ENCODE measurements around the gene TRABD. TPM values are rescaled to one million over a fixed set of nuclear protein-coding genes. Genes with fewer than 3 reads are reported as not detected.
A peak's percentile ranks its signal among the peaks of the same experiment; 100 is the strongest.
"Not testable (repeated sequence)": the region's sequence is repeated elsewhere in the genome, so short reads cannot be mapped to it uniquely, and the experiment has no call there.

Gene TRABD
- total RNA-seq, 1 donor from 2014 or later = 11.3 TPM

DNA sequence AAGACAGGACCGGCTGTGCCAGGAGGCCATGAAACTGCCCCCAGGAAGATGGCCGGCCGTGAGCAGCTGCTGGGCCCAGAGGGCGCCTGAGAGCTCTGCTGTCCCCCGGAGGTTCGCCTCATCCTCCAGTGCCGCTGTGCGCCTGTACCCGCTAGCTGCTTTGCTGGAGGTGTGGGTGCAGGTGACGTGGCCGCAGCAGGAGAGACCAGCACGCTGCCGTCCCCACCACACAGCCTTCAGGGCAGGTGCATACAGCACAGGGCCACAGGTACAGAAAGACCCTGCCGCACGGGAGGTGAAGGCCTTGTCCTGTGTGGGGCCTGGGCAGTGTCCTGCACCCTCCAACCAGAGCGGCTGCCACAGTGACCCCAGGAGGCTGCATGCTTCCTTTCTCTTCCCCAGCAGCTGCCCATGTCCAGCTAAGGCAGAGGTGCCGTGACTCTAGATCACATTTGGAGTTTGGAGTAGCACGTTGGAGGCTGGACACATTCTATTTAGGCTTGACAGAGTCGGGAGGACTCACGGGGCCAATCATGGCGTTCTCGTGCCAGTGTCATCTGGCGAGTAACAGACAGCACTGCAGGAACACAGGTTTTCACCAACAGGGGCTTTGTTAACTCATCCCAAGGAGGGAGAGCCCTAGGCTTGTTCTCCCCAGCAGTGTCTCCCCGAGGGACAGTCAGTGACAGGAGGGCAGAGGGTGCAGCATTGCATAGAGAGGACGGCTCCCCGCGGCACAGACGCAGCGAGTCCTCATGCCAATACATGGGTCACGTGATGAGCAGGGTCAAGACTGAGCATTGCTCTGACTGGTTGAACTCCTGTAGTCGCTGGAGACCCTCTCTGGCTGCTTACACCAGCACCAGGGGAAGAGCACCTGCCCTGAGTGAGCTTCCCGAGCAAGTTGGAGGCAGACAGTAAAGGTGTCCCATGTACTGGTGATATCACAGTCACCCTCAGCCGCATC is 33.9 kb upstream of the TRABD start:
- DNase-seq (ENCODE audit: low read depth in 2 of 2) = no peak

DNA sequence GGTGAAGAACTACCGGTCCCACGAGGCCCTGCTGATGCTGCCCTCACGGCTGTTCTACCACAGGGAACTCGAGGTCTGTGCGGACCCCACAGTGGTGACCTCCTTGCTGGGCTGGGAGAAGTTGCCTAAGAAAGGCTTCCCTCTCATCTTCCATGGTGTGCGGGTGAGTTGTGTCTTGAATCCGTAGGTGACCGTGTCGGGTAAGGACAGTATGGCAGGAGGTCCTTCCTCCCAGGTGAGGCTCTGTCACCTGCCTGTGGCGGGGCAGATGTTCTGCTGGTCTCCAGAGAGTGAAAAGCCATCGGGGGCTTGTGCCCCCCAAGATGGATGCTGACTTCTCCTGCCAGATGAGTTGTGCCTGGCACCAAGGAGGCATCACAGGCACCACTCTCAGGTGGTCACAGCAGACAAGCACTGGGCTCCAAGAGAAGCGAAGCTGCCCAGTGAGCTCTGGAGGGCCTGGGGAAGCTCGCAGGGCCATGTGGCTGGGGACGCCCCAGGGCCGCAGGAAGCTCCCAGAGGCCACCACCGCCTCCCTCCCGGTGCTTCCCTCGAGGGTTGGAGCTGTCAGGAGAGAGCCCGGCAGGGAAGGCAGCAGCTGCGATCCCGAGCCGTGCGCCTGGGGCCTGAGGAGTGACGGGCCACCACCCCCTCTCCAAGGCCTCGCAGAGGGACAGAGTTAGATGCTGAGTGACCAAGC is 32.5 kb upstream of the TRABD start:
- no peak for DNase-seq (ENCODE audit: low read depth in 2 of 2)

DNA sequence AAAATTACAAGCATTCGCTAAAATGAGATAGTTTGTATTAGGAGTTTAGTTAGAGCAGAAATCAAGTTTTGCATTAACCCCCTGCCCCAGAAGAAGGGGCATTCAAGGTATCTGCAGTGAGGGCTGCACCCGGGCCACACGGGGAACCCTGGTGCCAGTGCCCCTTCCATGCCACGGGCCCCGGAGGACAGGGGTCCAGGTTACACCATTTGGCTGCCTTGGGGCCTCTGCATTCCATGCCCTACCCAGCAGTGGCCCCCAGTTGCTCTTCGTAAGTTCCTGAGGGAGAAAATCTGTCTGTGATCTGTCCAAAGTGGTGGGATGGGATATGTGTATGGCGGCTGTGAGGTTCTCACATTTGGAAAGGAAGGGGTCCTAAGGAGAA is 32.0 kb upstream of the TRABD start:
- DNase-seq (ENCODE audit: low read depth in 2 of 2) = no peak

DNA sequence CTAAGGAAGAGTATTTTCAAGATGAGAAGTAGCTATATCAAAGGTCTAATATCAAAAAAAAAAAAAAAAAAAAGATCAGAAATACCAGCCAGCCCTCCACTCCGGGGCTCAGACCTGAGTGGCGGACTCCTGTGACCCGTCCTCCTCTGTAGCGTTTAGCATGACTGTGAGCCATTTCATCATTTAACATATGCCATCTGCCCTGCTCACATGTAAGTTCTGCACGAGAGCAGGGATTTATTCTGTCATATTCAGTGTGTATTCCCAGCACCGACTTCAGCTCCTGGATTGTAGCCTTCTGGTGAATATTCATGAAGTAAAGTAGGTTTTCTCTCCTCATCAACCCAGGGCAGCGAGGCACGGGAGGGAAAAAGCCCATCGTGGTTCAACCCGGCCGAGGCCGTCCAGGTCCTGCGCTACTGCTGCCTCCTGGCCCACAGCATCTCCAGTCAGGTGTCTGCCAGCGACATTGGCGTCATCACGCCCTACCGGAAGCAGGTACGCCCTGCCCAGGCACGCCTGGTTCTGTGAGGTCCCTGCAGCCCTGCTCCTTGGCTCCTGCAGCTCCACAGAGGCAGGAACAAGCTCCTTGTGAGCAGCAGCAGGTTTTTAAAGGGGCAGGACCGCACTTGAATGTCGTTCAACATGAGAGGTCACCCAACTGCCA is 27.9 kb upstream of the TRABD start:
- DNase-seq (ENCODE audit: low read depth in 2 of 2) = no peak

DNA sequence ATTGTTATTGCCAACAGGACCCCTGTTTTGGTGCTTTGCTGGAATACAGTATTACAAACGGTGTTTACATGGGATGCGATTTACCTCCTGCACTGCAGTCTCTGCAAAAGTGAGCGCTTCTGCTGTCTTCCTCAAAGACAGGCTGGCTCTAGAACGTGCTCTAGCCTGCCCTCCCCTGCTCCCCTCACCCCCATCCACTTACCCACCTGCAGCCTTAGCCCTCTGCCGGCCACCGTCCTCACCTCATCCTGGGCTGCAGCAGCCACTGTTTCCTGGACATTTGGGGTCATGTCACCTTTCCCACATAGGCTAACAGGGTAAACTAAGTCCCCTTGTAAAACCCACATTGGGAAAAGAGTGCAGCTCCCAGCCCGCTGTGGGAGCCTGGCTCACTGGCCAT is 24.8 kb upstream of the TRABD start:
- no peak for DNase-seq (ENCODE audit: low read depth in 2 of 2)

GRCh38 chr22:50161508-50162390 is 24.0 kb upstream of the TRABD start:
- DNase-seq (ENCODE audit: low read depth in 2 of 2) = no peak

GRCh38 chr22:50162391-50162956 is 23.2 kb upstream of the TRABD start:
- no peak for DNase-seq (ENCODE audit: low read depth in 2 of 2)

GRCh38 chr22:50165436-50166123 is 20.1 kb upstream of the TRABD start:
- DNase-seq (ENCODE audit: low read depth in 2 of 2) = no peak

GRCh38 chr22:50167689-50168489 is 17.8 kb upstream of the TRABD start:
- DNase-seq (ENCODE audit: low read depth in 2 of 2) = no peak

DNA sequence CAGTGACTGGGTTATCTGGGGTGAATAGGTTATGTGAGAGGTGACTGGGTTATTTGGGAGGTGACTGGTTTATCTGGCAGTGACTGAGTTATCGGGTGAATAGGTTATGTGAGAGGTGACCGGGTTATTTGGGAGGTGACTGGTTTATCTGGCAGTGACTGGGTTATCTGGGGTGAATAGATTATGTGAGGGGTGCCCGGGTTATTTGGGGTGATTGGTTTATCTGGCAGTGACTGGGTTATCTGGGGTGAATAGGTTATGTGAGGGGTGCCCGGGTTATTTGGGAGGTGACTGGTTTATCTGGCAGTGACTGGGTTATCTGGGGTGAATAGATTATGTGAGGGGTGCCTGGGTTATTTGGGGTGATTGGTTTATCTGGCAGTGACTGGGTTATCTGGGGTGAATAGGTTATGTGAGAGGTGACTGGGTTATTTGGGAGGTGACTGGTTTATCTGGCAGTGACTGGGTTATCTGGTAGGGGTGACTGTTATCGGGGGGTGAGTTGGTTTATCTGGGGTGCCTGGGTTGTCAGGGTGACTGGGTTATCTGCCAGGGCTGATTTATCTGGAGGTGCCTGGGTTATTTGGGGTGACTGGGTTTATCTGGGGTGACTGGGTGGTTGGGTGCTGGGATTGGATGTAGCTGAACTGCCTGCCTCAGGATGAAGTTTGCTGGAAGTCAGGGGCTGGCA is 17.1 kb upstream of the TRABD start:
- not testable (repeated sequence) for DNase-seq (ENCODE audit: low read depth in 2 of 2)

GRCh38 chr22:50169181-50169759 is 16.4 kb upstream of the TRABD start:
- DNase-seq (ENCODE audit: low read depth in 2 of 2) = no peak

GRCh38 chr22:50169774-50170341 is 15.9 kb upstream of the TRABD start:
- DNase-seq (ENCODE audit: low read depth in 2 of 2) = peak in 1 of 2 donors; percentile 60

- DNase-seq (ENCODE audit: low read depth in 2 of 2) = peak; percentile 24 to 48
Observed at GRCh38 chr22:50170453-50171318, 15.0 kb upstream of the TRABD start, which contains the start of gene PANX2. PANX2 (plus strand) TSS chr22:50170731; CDS start chr22:50170731, 0 bp downstream.

DNA sequence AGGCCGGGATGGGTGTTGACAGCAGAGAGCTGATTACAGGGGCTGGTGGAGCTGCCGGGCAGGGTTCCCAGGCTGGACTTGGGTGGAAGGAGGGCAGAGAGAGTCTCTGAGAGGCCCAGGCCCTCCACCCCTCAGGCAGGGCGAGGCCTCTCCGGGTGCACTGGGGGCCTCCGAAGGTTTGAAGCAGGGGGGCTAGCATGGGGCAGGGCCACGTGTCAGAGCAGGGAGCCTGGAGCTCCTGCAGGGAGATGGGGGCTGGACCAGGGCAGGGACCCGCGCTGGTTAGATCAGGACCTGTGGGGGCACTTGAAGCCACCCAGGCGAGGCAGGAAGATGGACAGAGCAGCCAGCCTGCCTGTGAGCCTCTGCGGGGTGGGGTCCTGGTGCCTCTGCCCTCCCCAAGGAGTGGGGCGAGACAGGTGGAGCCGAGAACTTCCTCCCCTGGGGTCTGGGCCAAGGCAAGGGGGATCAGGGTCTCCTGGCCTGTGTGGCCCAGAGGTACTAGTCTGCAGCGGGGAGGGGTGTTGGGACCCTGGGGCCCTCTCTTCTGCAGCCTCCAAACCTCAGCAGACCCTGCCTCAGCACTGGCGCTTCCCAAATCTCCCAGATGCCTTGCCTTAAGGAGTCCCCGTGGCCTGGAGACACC is 14.3 kb upstream of the TRABD start:
- no peak for DNase-seq (ENCODE audit: low read depth in 2 of 2)

DNA sequence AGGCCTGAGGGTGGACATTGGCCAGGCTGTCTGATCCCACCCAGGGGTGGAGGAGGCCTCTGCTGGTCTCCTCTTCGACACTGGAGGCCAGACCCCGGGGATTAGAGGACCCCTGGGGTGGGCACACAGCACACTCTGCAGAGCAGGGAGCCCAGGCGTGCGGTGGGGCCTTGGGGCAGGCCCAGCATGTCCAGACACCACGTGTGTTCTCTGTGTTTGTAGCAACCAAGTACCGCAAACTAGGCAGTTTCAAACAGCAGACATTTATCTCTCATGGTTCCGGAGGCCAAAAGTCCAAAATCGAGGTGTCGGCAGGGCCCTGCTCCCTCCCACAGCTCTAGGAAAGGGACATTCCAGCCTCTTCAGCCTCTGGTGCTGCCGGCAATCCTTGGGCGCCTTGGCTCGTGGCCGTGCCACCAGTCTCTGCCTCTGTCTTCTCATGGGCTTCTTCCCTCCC is 13.7 kb upstream of the TRABD start:
- no peak for DNase-seq (ENCODE audit: low read depth in 2 of 2)

DNA sequence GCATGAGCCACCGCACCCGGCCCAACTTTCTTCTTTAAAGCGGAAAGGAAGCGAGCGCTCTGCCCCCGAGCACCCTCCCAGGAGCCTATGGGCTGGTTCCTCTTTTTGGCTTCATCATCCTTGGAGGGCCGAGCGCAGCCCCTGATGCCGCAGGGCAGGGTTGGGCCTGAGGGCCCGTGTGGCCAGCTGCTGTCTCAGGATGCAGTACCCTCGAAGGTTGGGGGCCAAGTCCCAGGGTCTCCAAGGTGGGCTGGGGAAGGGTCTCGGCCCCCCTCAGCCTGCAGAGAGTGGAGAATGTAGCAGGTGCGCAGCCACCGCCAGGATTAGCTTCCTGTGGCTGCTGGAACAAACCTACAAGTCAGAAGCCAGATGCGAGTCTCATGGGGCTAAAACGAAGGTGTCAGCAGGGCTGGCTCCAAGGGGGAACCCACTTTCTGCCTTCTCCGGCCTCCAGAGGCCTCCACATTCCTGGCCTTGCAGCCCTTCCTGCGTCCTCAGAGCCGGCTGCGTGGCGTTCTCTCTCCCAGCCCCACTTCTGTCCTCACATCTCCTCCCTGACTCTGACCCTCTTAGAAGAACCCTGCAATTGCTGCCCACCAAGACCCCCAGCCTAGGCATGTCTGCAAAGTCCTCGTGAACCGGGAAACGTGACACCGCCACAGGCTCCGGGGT is 12.3 kb upstream of the TRABD start:
- no peak for DNase-seq (ENCODE audit: low read depth in 2 of 2)

All from lung microvascular endothelial cell (primary cell).